Middle frontal gyrus (tissue), 1 donor: Measurements from ENCODE around the gene KRTAP4-7.
"Not testable (repeated sequence)": the region's sequence is repeated elsewhere in the genome, so short reads cannot be mapped to it uniquely, and the experiment has no call there.

Experiments
- DNase-seq: peaks from one replicate; pipeline ENCODE4 v3.0.0-alpha.2; 2015; ENCODE audit warnings: low spot score; ENCODE audit errors: extremely low spot score

KRTAP4-7 gene

DNA sequence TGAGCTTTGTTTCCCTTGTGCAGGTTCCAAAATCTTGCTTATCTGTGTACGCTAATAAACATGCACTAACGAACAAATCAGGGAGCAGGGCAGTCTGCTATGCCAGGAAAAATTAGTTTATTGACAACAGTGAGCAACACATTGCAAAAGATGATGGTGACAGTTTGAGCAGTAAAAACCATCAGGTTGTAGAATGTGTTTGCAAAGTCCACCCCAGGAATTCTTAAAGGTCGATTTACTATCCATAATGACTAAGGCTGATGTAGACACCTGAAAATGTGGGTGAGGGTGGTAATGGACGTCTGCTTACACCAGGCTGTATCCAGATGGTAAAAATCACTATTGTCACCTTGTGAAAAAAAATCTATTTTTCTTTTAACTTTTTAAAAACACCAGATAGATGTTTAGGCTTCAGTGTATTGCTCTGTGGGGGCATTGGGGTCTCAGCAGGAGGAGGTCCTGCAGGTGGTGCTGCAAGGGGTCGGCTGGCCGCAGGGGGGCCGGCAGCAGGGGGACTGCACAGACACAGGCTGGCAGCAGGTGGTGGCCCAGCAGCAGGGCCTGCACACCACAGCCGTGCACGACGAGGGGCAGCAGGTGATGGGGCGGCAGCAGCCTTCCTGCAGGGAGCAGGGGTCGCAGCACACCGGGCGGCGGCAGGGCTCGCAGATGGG lies 18.8 kb upstream of the KRTAP4-7 start:
- not testable (repeated sequence) for DNase-seq

DNA sequence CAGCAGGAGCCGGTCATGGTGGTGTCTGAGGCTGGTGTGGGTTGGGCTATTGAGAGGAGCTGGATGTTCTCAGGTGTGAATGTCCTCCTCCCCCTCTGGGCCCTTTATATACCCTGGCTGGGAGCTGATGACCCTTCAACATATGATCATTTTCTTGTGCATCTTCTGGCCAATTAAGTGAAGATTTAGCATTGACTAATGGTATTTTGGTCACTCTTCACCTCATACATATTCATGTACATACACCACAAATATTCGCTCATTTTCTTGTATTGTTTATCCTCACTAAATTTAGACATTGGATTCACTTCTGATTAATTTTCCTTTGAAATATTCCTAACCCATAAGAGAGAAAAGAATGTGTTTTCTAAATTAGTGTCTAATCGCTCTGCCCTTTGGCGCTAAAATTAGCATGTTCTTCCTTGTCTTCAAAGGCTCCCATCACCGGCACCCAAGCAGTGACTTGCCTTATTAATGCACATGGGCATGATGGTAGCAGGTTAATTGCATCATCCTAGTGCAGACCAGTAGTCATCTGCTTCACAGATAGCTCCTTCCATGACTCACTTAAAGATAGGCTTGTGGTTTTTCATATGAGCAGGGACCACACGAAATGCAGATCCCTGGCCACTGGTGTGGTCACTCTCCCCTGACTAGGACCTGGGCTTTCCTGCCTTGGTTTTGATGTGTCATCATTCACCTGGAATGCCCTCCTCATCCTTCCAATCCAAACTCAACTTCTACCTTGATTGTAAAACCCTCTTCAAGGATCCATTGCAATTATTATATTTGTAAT lies 17.9 kb upstream of the KRTAP4-7 start, which contains the start of gene KRTAP2-4:
TSS of gene KRTAP2-4 (minus strand) at position 51 of the 796 bp plus-strand sequence. CDS start at position 17, 34 bp downstream.
- no peak for DNase-seq

DNA sequence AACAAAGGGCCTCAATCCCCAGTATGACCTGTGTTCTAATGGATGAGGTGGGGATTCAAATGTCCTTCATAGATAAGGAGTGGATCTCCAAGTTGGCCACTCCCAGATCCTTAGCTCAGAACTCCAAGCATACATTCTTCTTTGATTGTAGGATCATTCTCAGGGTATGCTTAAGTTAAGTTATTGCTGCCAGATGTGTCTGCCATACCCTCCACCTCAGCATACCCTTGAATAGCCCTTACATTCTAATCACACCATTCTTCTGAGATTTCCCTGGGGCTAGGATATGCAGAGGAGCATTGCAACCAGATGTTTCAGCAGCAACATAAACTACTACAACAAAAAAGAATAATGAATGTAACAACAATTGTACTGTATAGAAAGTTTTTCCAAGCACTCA lies 16.7 kb upstream of the KRTAP4-7 start:
- no peak for DNase-seq

DNA sequence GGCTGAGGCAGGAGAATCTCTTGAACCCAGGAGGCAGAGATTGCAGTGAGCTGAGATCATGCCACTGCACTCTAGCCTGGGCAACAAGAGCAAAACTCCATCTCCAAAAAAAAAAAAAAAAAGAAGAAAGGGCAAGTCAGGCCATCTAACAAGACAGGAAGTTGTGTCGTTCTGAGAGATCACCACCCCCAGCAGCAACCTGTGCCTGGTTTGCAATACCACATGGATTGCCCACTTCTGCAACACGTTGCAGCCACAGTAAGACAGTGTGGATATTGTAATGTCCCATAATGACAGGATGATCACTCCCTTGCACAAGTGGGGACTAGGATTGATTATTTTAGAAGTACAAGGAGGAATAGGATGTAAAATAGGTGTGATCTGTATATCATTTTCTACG lies 14.9 kb upstream of the KRTAP4-7 start:
- DNase-seq: no peak

DNA sequence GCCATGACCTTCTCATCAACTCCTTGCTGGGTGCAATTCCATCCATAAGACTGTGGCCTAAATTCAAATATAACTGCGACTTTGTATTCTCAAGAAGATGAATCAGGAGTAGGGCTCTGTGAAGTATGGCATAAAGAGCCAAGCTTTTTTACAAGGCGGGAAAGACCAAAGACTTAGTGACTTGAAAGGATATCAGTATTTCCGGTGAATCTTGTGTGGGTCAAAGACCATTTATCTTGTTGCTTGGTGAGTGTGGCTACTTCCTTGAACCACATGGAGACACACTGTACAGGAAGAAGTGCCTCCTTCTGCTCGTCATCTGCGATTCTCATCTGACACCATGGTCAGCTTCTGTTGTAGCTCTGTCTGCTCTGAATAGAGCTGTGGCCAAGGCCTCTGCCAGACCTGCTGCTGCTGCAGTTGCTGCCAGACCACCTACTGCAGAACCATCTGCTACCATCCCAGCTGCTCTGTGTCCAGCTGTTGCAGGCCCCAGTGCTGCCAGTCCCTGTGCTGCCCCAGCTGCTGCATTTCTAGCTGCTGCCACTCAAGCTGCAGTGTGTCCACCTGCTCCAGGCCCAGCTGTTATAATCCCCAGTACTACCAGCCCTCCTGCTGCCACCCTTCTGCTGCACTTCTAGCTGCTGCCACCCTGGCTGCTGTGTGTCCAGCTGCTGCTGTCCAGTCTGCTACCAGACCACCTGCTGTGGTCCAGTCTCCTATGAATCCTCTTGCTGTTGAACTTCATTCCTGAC lies 12.2 kb upstream of the KRTAP4-7 start:
- no peak for DNase-seq

DNA sequence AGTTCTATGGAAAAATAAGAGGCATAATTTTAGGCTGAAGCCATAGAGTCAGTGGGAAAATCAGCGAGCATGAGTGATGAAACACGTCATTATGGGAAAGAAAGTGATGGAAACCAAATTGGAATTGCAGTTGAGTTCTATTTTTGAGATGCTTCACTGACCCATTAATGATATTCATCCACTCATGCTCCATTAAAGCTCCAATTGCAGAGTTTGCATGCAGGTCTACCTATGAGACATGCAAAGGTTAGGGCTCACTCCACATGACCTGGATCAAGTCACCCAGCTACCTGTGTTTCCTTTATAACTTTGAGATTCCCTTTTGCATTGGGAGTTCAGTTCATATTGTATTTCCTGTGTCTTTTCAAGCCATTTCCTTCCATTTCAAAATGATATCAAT lies 10.3 kb upstream of the KRTAP4-7 start:
- DNase-seq: no peak

DNA sequence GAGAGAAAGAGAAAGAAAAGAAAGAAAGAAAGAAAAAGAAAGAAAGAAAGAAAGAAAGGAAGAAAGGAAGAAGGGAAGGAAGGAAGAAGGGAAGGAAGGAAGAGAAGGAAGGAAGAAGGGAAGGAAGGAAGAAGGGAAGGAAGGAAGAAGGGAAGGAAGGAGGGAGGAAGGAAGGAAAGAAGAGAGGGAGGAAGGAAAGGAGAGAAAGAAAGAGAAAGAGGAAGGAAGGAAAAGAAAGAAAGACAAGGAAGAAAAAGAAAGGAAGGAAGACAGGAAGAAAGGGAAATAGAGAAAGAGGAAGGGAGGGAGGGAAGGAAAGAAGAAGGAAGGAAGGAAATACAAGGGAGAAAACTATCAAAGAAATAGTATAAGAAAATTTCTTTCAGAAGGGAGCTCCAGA lies 7.2 kb upstream of the KRTAP4-7 start:
- no peak for DNase-seq

DNA sequence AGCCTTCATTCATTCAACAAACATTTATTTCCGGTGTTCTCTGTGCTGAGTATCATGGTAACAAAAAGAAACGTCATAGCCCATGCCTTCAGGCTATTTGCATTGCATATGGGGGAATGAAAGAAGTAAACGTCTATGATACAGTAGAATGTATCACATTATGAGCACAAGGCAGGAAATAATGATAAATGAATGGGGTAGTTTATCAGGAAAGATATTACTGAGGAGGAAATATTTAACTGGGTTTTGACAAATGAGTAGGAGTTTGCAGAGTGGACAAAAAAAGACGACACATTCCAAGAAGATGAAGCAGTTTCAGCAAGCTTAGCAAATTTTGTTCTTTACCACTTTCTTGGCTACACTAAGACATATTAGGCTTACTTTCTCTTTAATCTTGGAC lies 1.3 kb upstream of the KRTAP4-7 start:
- DNase-seq: no peak

DNA sequence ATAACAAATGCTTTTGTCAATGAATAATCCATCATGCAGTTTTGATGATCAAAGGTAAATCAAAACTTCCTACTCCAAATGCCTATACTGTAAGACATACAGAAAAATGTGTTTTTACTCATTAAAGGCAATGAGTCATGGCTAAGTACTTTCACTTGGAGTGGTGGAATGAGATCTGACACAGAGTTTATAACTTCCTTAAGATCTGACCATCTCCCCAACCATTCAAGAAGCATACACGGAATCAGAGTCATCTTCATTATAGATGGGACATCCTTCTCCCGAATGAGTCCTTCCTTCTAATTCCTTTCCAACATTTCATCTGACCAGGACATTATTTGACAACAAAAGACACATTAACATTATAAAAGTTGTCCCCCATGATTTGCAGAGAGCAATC lies 523 bp upstream of the KRTAP4-7 start:
- DNase-seq: not testable (repeated sequence)

DNA sequence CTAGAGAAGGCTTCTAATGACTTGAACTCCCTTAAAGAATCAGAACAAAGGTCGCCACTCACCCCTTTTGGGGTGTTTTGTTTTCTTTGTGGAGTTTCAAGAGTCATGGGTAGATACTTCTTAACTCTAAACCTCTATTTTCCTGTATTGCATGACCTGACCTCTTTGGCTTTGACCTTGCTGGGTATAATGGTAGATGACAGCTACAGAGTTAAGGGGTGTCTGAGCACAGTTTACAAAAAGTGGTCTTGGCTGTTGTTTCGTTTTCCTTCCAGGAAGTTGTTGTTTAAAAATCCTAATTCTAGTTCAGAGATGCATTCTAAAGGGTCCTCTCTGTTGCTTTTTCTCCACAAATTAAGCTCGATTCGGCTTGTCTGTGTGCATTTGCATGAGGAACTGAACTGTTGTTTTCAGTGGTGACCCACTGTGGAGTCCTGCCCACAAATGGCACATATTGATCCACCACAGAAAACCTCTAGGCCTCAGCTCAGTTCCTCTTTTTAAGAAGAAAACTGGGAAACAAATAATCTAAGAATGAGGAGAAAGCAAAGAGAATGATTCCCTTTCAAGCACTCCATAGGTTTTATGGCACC lies 4.9 kb downstream of the KRTAP4-7 start:
- DNase-seq: not testable (repeated sequence)

DNA sequence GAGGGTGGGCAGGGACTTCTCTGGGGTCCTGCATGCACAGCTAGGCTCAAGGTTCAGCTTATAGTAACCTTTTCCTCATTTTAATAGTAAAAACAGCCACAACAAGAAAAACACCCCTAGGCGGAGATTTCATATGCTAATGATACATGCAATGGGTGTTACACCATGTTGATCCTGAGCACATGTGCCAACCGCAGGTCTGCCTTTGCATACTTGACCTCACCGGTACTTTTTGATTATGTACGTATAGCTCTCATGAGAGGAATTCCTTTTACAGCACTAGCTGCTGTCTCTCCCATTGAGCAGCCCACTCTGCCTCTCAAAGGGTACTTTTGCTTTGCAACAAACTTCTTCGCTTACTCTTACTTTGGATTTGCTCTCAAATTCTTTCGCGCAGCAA lies 12.1 kb downstream of the KRTAP4-7 start:
- no peak for DNase-seq

DNA sequence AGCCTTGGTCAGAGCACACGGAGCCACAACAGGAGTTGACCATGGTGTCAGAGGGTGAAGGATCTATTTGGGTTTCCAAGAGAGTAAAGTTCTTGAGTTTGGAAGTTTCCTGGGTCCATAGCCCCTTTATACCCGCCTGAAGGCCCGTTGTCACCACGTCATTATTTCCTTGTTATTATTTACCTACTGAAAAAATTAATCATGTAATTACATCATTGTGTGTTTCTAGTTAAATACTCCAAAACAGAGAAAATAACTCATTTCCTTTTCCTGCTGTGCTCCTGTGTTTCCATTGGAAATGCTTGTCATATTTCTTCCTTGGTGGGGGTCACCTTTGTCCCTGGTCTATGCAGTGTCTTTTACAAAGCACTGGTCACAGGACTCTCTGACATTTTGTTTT lies 14.1 kb downstream of the KRTAP4-7 start, which contains the start of gene KRTAP4-8:
TSS of gene KRTAP4-8 (minus strand) at position 101 of the 400 bp plus-strand sequence. CDS start at position 43, 58 bp downstream.
- DNase-seq: no peak

DNA sequence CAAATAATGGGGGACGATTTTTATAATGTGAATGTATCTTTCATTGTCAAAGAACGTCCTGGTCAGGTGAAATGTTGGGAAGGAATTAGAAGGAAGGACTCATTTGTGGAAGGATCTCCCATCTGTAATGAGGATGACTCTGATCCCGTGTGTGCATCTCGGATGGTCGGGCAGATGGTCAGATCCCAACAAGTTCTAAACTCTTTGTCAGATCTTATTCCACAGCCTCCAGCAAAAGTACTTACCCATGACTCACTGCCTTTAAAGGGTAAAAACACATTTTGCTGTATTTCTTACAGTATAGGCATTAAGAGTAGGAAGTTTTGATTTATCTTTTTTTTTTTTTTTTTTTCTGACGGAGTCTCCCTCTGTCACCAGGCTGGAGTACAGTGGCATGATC lies 14.5 kb downstream of the KRTAP4-7 start:
- DNase-seq: no peak

DNA sequence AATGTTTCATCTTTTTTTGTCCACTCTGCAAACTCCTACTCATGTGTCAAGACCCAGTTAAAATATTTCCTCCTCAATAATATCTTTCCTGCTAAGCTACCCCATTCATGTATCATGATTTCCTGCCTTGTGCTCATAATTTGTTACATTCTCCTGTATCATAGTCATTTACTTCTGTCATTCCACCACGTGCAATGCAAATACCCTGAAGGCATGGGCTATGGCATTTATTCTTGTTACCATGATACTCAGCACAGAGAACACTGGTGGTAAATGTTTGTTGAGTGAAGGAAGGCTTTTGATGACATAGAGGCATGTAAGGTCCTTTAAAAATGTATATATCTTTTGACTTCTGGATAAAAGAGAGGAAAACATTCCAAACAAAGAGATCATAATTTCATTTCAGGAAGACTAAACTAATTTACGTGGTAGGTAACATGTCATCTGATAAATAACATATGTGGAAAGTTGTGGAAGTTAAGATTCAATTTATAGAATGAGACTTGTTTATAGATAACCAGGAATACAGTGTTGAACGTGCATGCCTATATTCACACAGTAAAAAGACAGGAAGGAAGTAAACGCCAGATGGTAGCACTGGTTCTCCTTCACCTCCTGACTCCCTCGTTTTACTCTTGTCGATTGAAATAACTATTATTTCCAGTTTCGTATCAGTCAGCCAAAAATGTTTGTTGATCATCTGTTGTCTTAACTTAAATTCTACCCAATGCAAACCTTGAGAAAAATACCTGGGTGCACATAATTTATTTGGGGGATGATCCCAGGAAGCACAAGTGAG lies 15.9 kb downstream of the KRTAP4-7 start:
- not testable (repeated sequence) for DNase-seq

DNA sequence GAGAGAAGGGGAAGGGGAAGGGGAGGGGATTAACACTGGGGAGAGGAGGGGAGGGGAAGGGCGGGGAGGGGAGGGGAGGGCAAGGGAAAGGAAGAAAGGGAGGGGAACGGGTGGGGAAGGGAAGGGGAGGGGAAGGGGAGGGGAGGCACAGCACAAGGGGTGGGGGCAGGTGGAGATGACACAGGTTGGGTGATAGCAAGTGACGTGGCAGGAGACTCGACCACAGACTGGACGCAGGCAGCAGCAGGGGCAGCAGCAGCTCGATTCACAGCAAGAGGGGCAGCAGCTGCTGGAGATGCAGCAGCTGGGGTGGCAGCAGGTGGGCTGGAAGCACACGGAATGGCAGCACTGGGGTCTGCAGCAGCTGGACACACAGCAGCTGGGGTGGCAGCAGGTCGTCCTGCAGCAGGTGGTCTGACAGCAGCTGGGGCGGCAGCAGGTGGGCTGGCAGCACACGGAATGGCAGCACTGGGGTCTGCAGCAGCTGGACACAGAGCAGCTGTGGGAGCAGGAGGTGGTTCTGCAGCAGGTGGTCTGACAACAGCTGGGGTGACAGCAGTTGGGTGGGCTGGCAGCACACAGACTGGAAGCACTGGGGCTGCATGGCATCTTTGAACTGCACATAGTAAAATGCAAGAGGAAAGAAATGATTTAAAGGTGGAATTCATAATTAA lies 17.8 kb downstream of the KRTAP4-7 start, which contains the start of gene KRTAP4-16:
TSS of gene KRTAP4-16 (minus strand) at position 624 of the 674 bp plus-strand sequence. CDS start at position 624, 0 bp downstream.
- no peak for DNase-seq

DNA sequence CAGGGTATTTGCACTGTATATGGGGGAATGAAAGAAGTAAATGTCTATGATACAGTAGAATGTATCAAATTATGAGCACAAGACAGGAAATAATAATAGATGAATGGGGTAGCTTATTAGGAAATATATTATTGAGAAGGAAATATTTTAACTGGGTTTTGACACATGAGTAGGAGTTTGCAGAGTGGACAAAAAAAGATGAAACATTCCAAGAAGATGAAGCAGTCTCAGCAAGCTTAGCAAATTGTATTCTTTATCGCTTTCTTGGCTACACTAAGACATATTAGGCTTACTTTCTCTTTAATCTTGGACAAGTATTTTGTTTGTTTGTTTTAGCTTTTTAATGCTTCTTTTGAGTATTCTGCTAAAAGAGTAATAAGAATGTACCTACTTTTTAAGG lies 19.9 kb downstream of the KRTAP4-7 start:
- DNase-seq: no peak

DNA sequence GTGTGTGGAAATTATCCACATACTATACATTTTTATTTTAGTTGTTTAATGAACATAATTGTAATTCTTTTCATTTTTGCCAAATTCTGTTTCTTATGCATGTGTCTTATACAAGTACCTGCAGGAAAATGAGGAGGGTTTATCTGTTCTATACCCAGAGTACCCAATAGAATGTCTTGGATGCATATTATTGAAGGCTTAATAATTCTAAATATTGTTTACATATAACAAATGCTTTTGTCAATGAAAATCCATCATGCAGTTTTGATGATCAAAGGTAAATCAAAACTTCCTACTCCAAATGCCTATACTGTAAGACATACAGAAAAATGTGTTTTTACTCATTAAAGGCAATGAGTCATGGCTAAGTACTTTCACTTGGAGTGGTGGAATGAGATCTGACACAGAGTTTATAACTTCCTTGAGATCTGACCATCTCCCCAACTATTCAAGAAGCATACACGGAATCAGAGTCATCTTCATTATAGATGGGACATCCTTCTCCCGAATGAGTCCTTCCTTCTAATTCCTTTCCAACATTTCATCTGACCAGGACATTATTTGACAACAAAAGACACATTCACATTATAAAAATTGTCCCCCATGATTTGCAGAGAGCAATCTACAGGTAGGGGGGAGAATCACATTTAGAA lies 20.6 kb downstream of the KRTAP4-7 start:
- not testable (repeated sequence) for DNase-seq

DNA sequence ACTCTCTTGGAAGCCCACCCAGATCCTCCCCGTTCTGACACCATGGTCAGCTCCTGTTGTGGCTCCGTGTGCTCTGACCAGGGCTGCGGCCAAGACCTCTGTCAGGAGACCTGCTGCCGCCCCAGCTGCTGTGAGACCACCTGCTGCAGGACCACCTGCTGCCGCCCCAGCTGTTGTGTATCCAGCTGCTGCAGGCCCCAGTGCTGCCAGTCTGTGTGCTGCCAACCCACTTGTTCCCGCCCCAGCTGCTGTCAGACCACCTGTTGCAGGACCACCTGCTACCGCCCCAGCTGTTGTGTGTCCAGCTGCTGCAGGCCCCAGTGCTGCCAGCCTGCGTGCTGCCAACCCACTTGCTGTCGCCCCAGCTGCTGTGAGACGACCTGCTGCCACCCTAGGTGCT lies 21.4 kb downstream of the KRTAP4-7 start, which contains the start of gene KRTAP4-9:
TSS of gene KRTAP4-9 (plus strand) at position 43 of the 400 bp plus-strand sequence. CDS start at position 43, 0 bp downstream.
- DNase-seq: not testable (repeated sequence)

DNA sequence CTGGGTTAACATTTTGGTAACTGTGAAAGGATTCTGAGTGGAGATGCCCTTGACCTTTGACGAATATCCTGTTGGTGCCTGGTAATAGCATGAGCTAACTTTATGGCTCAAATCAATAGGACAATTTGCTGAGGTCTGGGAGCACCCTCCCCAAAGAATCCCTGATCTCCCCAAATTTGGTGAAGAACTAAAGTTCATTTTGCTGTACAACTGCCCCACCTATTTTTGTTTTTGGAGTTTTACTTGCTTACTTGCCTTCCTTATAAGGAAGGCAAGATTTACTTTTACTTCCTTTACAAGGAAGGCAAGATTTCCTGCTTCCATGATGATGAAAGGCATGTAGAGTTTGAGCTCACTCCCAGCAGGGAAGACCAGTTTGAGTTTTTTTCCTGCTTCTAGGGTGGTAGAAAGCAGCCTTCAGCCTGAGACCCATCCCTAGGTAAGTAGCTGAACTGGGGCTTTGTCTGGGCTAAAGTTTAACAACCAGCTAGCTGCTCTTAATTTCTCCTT lies 24.0 kb downstream of the KRTAP4-7 start:
- DNase-seq: no peak
